HL-60 (cell line): Measurements from ENCODE around the gene DNMT1.

Experiments used
- GABPA ChIP-seq: IDR thresholded peaks from 2 replicates; pipeline ENCODE4 v1.6.1; 2012; ENCODE audit warnings: low read depth
- POLR2AphosphoS5 ChIP-seq: IDR thresholded peaks from 2 replicates; pipeline ENCODE4 v1.6.1; 2012; ENCODE audit warnings: low read depth
- SPI1 ChIP-seq: IDR thresholded peaks from 2 replicates; pipeline ENCODE4 v1.6.1; 2012; ENCODE audit warnings: low read depth, mild to moderate bottlenecking, borderline replicate concordance
- TF ChIP-seq, protein P1 (sequence below): IDR thresholded peaks from one replicate; pipeline ENCODE4 v1.5.1; 2011; ENCODE audit warnings: low read length, control low read depth, inconsistent platforms; ENCODE audit not compliant: insufficient read depth
- TF ChIP-seq, protein P2 (sequence below): IDR thresholded peaks from 2 replicates; pipeline ENCODE4 v1.6.1; 2012; ENCODE audit warnings: low read depth; ENCODE audit not compliant: insufficient replicate concordance

DNA sequence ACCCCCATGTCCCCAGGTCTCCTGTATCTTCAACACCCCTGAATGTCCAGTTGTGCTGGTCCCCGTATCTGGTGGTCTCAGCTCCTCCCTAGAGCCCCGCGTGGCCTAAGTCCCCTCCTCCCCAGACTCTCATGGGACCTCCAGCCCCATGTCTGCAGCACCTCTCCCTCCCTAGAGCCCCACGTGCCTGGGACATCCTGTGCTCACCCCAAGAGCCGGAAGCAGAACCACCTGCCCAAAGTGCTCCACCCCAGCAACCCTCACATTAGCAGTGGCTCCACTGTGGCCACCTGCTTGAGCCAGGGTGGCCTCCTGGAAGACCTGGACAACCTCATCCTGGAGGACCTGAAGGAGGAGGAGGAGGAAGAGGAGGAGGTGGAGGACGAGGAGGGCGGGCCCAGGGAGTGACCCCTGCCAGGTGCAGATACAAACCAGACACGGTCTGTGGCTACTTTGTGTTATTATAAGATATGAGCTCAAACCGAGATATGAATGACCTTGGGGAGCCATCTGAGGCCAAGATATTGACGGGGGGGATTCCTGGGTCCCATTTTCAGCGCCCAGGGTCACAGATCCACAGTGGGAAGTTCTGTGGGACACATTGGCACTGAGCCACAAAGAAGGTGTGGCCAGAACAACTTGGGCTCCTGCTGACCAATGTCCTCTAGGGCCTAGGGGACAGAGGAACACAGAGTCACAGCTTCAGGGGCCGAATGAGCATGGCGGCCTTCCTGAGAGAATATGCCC, 102.7 kb downstream of the DNMT1 start:
- TF ChIP-seq POLR2AphosphoS5 = no peak
- TF ChIP-seq, protein P1, sequence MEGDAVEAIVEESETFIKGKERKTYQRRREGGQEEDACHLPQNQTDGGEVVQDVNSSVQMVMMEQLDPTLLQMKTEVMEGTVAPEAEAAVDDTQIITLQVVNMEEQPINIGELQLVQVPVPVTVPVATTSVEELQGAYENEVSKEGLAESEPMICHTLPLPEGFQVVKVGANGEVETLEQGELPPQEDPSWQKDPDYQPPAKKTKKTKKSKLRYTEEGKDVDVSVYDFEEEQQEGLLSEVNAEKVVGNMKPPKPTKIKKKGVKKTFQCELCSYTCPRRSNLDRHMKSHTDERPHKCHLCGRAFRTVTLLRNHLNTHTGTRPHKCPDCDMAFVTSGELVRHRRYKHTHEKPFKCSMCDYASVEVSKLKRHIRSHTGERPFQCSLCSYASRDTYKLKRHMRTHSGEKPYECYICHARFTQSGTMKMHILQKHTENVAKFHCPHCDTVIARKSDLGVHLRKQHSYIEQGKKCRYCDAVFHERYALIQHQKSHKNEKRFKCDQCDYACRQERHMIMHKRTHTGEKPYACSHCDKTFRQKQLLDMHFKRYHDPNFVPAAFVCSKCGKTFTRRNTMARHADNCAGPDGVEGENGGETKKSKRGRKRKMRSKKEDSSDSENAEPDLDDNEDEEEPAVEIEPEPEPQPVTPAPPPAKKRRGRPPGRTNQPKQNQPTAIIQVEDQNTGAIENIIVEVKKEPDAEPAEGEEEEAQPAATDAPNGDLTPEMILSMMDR = no peak
- no peak for TF ChIP-seq GABPA
- TF ChIP-seq SPI1 = no peak
- TF ChIP-seq, protein P2, sequence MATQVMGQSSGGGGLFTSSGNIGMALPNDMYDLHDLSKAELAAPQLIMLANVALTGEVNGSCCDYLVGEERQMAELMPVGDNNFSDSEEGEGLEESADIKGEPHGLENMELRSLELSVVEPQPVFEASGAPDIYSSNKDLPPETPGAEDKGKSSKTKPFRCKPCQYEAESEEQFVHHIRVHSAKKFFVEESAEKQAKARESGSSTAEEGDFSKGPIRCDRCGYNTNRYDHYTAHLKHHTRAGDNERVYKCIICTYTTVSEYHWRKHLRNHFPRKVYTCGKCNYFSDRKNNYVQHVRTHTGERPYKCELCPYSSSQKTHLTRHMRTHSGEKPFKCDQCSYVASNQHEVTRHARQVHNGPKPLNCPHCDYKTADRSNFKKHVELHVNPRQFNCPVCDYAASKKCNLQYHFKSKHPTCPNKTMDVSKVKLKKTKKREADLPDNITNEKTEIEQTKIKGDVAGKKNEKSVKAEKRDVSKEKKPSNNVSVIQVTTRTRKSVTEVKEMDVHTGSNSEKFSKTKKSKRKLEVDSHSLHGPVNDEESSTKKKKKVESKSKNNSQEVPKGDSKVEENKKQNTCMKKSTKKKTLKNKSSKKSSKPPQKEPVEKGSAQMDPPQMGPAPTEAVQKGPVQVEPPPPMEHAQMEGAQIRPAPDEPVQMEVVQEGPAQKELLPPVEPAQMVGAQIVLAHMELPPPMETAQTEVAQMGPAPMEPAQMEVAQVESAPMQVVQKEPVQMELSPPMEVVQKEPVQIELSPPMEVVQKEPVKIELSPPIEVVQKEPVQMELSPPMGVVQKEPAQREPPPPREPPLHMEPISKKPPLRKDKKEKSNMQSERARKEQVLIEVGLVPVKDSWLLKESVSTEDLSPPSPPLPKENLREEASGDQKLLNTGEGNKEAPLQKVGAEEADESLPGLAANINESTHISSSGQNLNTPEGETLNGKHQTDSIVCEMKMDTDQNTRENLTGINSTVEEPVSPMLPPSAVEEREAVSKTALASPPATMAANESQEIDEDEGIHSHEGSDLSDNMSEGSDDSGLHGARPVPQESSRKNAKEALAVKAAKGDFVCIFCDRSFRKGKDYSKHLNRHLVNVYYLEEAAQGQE = no peak
